ENCODE measurements around the gene UBE2E1. TPM values are rescaled to one million over a fixed set of nuclear protein-coding genes. Genes with fewer than 3 reads are reported as not detected.

Gene UBE2E1
- total RNA-seq, 4 donors from 2014 or later: 51.1 to 115 (median 85.5) TPM

DNA sequence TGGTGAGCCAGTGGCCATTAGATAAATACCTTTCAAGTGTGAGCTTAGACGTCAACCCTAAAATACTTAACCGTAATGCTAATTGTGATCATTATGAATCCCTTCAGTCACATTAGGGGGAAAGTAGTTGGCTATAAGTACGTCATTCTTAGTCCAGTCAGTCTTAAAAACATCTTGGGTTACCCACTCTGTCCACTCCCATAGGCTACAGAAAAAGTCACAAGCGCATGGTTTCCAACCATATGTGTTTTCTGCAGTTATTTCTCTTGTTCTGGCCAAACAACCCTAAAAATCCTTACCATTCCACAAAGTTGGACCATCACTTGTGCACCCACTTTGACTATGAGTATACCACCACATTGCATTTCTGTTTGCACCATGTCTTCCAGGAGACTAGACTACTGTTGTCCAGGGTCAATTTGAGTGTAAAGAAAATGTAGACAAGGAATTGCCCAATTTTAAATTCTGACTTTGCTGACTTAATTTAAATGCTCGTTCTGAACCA, 114.4 kb downstream of the UBE2E1 start:
- TF ChIP-seq, protein P1, sequence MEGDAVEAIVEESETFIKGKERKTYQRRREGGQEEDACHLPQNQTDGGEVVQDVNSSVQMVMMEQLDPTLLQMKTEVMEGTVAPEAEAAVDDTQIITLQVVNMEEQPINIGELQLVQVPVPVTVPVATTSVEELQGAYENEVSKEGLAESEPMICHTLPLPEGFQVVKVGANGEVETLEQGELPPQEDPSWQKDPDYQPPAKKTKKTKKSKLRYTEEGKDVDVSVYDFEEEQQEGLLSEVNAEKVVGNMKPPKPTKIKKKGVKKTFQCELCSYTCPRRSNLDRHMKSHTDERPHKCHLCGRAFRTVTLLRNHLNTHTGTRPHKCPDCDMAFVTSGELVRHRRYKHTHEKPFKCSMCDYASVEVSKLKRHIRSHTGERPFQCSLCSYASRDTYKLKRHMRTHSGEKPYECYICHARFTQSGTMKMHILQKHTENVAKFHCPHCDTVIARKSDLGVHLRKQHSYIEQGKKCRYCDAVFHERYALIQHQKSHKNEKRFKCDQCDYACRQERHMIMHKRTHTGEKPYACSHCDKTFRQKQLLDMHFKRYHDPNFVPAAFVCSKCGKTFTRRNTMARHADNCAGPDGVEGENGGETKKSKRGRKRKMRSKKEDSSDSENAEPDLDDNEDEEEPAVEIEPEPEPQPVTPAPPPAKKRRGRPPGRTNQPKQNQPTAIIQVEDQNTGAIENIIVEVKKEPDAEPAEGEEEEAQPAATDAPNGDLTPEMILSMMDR (IDR thresholded peaks at IDR 0.05; ENCODE audit: low read depth): no peak

DNA sequence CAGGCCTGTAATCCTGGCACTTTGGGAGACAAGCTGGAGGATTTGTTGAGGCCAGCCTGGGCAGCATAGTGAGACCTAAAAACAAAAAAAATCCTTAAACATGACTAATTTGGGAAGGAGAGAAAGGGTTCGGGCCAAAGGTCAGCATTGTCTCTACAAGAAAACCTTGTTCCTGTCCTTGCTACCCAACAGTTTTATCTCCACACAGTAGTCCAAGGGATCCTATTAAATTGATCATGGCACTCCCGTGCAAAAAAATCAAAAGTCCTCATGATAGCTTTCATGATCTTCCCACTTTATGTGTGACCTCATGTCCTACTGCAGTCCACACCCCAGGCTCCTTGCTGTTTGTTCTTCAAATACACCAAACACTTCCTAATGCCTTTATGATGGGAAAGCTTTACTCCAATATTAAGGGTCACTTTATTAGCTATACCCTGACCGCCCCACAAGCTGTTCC, 115.3 kb downstream of the UBE2E1 start:
- TF ChIP-seq, protein P1 (IDR thresholded peaks at IDR 0.05; ENCODE audit: low read depth): no peak

GRCh38 chr3:23923786-23924185, 118.0 kb downstream of the UBE2E1 start:
- TF ChIP-seq, protein P1 (IDR thresholded peaks at IDR 0.05; ENCODE audit: low read depth): no peak

DNA sequence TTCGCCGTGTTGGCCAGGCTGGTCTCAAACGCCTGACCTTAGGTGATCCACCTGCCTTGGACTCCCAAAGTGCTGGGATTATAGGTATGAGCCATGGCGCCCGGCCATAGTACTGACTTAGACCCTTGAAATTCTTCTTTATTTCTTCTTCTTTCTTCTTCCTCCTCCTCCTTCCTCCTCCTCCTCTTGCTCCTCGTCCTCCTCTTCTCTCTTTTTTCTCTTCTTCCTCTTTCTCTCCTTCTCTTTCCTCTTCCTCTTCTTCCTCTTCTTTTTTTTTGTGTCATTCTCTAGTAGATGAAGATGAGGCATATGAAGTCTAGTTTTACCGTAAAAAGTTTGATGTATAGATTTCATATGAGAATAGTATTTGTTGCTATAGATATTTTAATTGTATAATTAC, 120.5 kb downstream of the UBE2E1 start:
- TF ChIP-seq, protein P1 (IDR thresholded peaks at IDR 0.05; ENCODE audit: low read depth): no peak

- TF ChIP-seq, protein P1 (IDR thresholded peaks at IDR 0.05; ENCODE audit: low read depth): no peak
Measured at GRCh38 chr3:23926736-23927135, 121.0 kb downstream of the UBE2E1 start.

DNA sequence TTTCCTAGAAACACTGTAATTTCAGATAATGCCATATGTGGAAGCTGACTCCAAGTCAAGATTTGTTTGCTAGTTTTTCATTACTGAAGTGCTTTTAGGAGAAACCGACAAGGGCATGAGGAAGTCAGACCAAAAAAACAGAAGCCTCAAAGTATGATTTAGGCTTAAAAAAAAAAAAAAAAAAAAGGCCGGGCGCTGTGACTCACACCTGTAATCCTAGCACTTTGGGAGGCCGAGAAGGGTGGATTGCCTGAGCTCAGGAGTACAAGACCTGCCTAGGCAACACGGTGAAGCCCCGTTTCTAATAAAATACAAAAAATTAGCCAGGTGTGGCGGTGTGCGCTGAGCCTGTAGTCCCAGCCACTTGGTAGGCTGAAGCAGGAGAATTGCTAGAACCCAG, 122.8 kb downstream of the UBE2E1 start:
- TF ChIP-seq, protein P1 (IDR thresholded peaks at IDR 0.05; ENCODE audit: low read depth): no peak

GRCh38 chr3:23931597-23931996, 125.8 kb downstream of the UBE2E1 start:
- TF ChIP-seq, protein P1 (IDR thresholded peaks at IDR 0.05; ENCODE audit: low read depth): no peak

Data from subcutaneous adipose tissue (tissue), 4 donors.